Mammary epithelial cell (primary cell): Measurements from ENCODE around the gene FHIT.

Experiments used
- EZH2 ChIP-seq: IDR thresholded peaks from 2 replicates; pipeline ENCODE4 v1.6.1; 2012; ENCODE audit warnings: low read length, inconsistent platforms, borderline replicate concordance
- TF ChIP-seq, protein P1 (sequence below), 2 donors: IDR thresholded peaks in 1 of 2; conservative IDR thresholded peaks in 1 of 2; 2 replicates each; pipeline ENCODE4 v1.5.1; 2011 to 2012; ENCODE audit warnings: inconsistent platforms in 2 of 2, low read length in 2 of 2, mild to moderate bottlenecking in 2 of 2, control low read depth in 1 of 2, low read depth in 1 of 2; ENCODE audit not compliant: insufficient read depth in 1 of 2; ENCODE audit errors: extremely low read depth in 1 of 2

DNA sequence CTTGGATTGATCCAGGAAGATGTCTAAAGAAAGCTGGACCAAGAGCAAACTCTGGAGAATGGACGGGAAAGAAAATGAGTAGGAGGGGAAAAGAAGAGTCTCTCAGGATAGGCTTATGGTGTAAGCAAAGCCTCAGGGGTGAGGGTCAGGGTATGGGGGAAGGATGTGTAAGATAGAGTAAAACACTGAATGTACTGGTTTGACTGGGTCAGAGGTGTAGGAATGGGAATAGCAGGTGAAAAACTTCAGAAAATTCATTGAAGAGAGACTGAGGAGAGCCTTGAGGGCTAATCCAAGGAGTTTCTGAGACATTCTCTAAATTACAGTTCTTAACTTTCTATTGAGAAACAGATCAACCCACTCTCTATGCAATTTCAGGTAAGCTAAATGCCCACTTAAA, 857.3 kb downstream of the FHIT start:
- TF ChIP-seq, protein P1, sequence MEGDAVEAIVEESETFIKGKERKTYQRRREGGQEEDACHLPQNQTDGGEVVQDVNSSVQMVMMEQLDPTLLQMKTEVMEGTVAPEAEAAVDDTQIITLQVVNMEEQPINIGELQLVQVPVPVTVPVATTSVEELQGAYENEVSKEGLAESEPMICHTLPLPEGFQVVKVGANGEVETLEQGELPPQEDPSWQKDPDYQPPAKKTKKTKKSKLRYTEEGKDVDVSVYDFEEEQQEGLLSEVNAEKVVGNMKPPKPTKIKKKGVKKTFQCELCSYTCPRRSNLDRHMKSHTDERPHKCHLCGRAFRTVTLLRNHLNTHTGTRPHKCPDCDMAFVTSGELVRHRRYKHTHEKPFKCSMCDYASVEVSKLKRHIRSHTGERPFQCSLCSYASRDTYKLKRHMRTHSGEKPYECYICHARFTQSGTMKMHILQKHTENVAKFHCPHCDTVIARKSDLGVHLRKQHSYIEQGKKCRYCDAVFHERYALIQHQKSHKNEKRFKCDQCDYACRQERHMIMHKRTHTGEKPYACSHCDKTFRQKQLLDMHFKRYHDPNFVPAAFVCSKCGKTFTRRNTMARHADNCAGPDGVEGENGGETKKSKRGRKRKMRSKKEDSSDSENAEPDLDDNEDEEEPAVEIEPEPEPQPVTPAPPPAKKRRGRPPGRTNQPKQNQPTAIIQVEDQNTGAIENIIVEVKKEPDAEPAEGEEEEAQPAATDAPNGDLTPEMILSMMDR (conservative IDR thresholded peaks at IDR 0.05 in 1 of 2, IDR thresholded peaks at IDR 0.05 in 1 of 2; ENCODE audit: extremely low read depth in 1 of 2, insufficient read depth in 1 of 2, low read depth in 1 of 2, low read length in 2 of 2), result no peak
- no peak for TF ChIP-seq EZH2
